ENCODE results near the gene DLX1. TPM values are rescaled to one million over a fixed set of nuclear protein-coding genes. Genes with fewer than 3 reads are reported as not detected.

The DLX1 gene
- total RNA-seq, 1 experiment from 2014 or later: 3.5 TPM

DNA sequence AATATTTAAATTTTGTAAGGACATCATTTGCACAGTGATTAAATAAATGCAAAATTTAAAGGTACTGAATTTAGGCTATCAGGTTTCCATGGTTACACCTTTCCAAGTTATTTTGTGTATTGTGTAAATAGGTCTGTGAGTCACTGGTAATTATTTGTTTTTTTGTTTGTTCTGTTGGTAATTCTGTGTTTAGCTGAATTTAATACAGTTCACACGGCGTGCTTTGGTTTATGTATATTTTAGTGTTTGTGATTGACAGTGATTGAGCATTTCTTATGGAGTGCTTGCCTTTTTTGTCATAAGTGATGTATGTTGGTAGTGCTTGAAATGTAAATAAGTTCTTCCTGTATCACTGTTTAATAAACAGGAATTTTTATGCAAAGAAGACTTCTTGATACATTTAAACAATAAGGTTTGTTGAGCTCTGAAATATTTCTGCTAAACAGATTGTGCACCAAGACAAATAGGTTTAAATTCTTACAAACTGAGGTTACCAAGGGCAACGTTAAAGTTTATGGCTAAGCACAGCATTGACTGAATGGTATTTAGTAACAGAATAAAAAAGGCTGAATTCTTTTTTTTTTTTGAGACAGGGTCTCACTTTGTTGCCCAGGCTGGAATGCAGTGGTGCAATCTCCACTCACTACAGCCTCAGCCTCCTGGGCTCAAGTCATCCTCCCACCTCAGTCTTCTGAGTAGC lies 38.3 kb upstream of the DLX1 start:
- BruUV-seq (replicated peaks): no TSS peak
- CTCF ChIA-PET: interaction anchor here (1.2 kb wide), 1 partner anchor 80 kb away, joined by 3 read pairs; no protein-coding TSS in a partner anchor
- POLR2A ChIA-PET: interaction anchor here (0.6 kb wide), 2 partner anchors 60 to 272 kb away, joined by 6 to 7 read pairs; no protein-coding TSS in a partner anchor
- no peak for DNase-seq (ENCODE audit: low read depth, low spot score)
- no peak overlapping the region for H3K4me3 ChIP-seq (ENCODE audit: low read depth in 2 of 2, low read length in 2 of 2)
- ATAC-seq: no peak
- H3K9me3 ChIP-seq (ENCODE audit: control insufficient read depth, insufficient read depth, low read depth, low read length): no peaks in the 10 kb centered on the region
- intact Hi-C loops (cut with micrococcal nuclease; ENCODE audit: unreplicated experiment) (no loop called here), in situ Hi-C loops (cut with HindIII; ENCODE audit: low pct_unique_long_range_greater_than_20kb, low sequenced_read_pairs) (no loop called here)
- TF ChIP-seq TCF7L2 (IDR thresholded peaks at IDR 0.05; ENCODE audit: low read depth, low read length) (no peak), CTCF (IDR thresholded peaks at IDR 0.05) (no peak), POLR2AphosphoS5 (IDR thresholded peaks at IDR 0.05; ENCODE audit: low read depth, low read length) (no peak), SIN3A (IDR thresholded peaks at IDR 0.05; ENCODE audit: borderline replicate concordance, insufficient read depth, low read depth, low read length) (no peak)
- TF ChIP-seq, protein P1, sequence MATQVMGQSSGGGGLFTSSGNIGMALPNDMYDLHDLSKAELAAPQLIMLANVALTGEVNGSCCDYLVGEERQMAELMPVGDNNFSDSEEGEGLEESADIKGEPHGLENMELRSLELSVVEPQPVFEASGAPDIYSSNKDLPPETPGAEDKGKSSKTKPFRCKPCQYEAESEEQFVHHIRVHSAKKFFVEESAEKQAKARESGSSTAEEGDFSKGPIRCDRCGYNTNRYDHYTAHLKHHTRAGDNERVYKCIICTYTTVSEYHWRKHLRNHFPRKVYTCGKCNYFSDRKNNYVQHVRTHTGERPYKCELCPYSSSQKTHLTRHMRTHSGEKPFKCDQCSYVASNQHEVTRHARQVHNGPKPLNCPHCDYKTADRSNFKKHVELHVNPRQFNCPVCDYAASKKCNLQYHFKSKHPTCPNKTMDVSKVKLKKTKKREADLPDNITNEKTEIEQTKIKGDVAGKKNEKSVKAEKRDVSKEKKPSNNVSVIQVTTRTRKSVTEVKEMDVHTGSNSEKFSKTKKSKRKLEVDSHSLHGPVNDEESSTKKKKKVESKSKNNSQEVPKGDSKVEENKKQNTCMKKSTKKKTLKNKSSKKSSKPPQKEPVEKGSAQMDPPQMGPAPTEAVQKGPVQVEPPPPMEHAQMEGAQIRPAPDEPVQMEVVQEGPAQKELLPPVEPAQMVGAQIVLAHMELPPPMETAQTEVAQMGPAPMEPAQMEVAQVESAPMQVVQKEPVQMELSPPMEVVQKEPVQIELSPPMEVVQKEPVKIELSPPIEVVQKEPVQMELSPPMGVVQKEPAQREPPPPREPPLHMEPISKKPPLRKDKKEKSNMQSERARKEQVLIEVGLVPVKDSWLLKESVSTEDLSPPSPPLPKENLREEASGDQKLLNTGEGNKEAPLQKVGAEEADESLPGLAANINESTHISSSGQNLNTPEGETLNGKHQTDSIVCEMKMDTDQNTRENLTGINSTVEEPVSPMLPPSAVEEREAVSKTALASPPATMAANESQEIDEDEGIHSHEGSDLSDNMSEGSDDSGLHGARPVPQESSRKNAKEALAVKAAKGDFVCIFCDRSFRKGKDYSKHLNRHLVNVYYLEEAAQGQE (IDR thresholded peaks at IDR 0.05; ENCODE audit: insufficient read depth in 1 of 2, low read depth in 2 of 2, low read length in 1 of 2): no peak
- H3K27me3 ChIP-seq (ENCODE audit: control insufficient read depth, insufficient read depth, low read length): no peaks in the 10 kb centered on the region
- H3K36me3 ChIP-seq (ENCODE audit: control insufficient read depth, insufficient read depth, low read length): no peaks in the 10 kb centered on the region
- H3K4me1 ChIP-seq (ENCODE audit: control insufficient read depth, insufficient read depth, low read length): peaks cover 3% of the 10 kb centered on the region; the same call in 1 of the 2 replicates
- no peak overlapping the region for H3K27ac ChIP-seq (ENCODE audit: low read length)

DNA sequence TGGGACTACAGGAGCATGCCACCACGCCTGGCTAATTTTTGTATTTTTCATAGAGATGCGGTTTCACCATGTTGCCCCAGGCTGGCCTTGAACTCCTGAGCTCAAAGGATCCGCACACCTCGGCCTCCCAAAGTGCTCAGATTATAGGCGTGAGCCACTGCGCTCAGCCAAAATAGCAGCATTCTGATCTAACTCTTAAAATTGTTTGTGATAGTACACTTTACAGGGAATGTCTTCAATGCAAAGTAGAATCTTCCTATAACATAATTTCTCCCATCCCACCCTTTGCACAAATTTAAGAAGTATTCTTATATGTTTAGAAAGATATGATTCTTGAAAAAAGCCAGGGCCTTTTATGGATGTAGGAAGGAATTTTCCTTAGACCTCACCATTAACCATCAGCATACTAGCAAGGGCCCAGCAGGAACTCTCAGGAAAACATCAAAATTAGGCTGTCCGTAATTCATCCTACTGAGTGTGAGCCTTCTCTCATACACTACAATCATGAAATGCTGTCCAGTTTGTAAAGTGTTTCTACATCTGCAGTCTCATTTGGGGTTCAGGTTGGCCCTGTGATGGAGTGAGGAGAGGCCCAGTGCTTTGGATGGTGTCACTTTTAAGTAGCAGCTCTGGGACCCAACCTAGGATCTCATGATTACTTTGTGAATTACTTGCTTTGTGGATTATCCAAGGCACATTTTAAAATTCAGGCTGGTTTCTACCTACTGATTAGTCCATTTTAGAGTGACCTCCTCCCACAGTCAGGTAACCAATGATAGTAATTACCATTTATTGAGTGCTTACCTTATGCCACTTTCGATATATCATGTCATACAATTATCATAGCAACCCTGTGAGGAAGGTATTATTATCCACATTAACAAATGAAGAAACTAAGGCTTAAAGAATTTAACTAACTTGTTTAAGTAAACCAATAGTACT lies 37.5 kb upstream of the DLX1 start:
- H3K4me1 ChIP-seq (ENCODE audit: control insufficient read depth, insufficient read depth, low read length): peaks cover 9% of the 10 kb centered on the region; the same call in 1 of the 2 replicates
- CTCF ChIA-PET: interaction anchor here (1.2 kb wide), 1 partner anchor 79 kb away, joined by 3 read pairs; no protein-coding TSS in a partner anchor
- H3K4me3 ChIP-seq (ENCODE audit: low read depth in 2 of 2, low read length in 2 of 2): no peak overlapping the region
- H3K27me3 ChIP-seq (ENCODE audit: control insufficient read depth, insufficient read depth, low read length): no peaks in the 10 kb centered on the region
- POLR2A ChIA-PET: interaction anchor here (0.6 kb wide), 2 partner anchors 61 to 272 kb away, joined by 6 to 7 read pairs; no protein-coding TSS in a partner anchor
- in situ Hi-C loops (cut with HindIII; ENCODE audit: low pct_unique_long_range_greater_than_20kb, low sequenced_read_pairs): no loop called here
- TF ChIP-seq, protein P1 (IDR thresholded peaks at IDR 0.05; ENCODE audit: insufficient read depth in 1 of 2, low read depth in 2 of 2, low read length in 1 of 2): no peak
- TF ChIP-seq POLR2AphosphoS5 (IDR thresholded peaks at IDR 0.05; ENCODE audit: low read depth, low read length) (no peak), CTCF (IDR thresholded peaks at IDR 0.05) (no peak), TCF7L2 (IDR thresholded peaks at IDR 0.05; ENCODE audit: low read depth, low read length) (no peak), SIN3A (IDR thresholded peaks at IDR 0.05; ENCODE audit: borderline replicate concordance, insufficient read depth, low read depth, low read length) (no peak)
- intact Hi-C loops (cut with micrococcal nuclease; ENCODE audit: unreplicated experiment): no loop called here
- ATAC-seq: peak; percentile 66; the same call in 1 of the 2 replicates
- no peaks in the 10 kb centered on the region for H3K9me3 ChIP-seq (ENCODE audit: control insufficient read depth, insufficient read depth, low read depth, low read length)
- H3K36me3 ChIP-seq (ENCODE audit: control insufficient read depth, insufficient read depth, low read length): no peaks in the 10 kb centered on the region
- no peak for DNase-seq (ENCODE audit: low read depth, low spot score)
- H3K27ac ChIP-seq (ENCODE audit: low read length): no peak overlapping the region
- BruUV-seq (replicated peaks): no TSS peak

All from Panc1 (cell line).